Tibial nerve (tissue), 4 donors: ENCODE measurements around the gene VPS26C. TPM values are rescaled to one million over a fixed set of nuclear protein-coding genes. Genes with fewer than 3 reads are reported as not detected.
A peak's percentile ranks its signal among the peaks of the same experiment; 100 is the strongest.

Experiments used
- DNase-seq, 2 donors: peaks; one replicate each; pipeline ENCODE4 v3.0.0-alpha.2; 2019; ENCODE audit warnings: low spot score in 2 of 2
- H3K27ac ChIP-seq, 4 donors: fragments of 200-600 bp; sonication (generic) in 3 of 4; one replicate each; pipeline ENCODE4 v1.5.1; 2017 to 2019; ENCODE audit warnings: mild to moderate bottlenecking in 1 of 4
- H3K27me3 ChIP-seq, 2 donors: fragments of 200-600 bp; sonication (generic) in 1 of 2; one replicate each; pipeline versions ENCODE4 v1.5.1 to v1.6.0; 2017 to 2019
- H3K36me3 ChIP-seq, 3 donors: fragments of 200-600 bp; sonication (generic); one replicate each; pipeline ENCODE4 v1.5.1; 2018 to 2019
- H3K4me1 ChIP-seq, 4 donors: fragments of 200-600 bp; sonication (generic) in 3 of 4; one replicate each; pipeline ENCODE4 v1.5.1; 2017 to 2019
- H3K4me3 ChIP-seq, 4 donors: fragments of 200-600 bp; sonication (generic) in 3 of 4; one replicate each; pipeline ENCODE4 v1.5.1; 2017 to 2019; ENCODE audit warnings: mild to moderate bottlenecking in 1 of 4, moderate library complexity in 1 of 4
- H3K9me3 ChIP-seq, 4 donors: fragments of 200-600 bp; sonication (generic) in 3 of 4; one replicate each; pipeline ENCODE4 v1.5.1; 2017 to 2019
- CTCF ChIP-seq, 5 experiments: fragments of 200-600 bp in 3 of 5; fragments of 450-650 bp in 2 of 5; sonication (generic) in 3 of 5; IDR thresholded peaks; one replicate each; pipeline ENCODE4 v1.5.1; 2016 to 2019; ENCODE audit warnings: antibody characterized with exemption in 5 of 5, mild to moderate bottlenecking in 3 of 5, moderate library complexity in 2 of 5
- EP300 ChIP-seq, 2 donors: sonication (generic); formaldehyde crosslinking; IDR thresholded peaks; one replicate each; pipeline ENCODE4 v1.6.1; 2017; ENCODE audit warnings: antibody characterized with exemption in 2 of 2, mild to moderate bottlenecking in 1 of 2
- POLR2A ChIP-seq, 2 donors: fragments of 450-650 bp; IDR thresholded peaks; one replicate each; pipeline ENCODE4 v1.6.1; 2017; ENCODE audit warnings: antibody characterized with exemption in 2 of 2, mild to moderate bottlenecking in 2 of 2, moderate library complexity in 2 of 2
- WGBS, 2 donors: methylation state at CpG; one replicate each; pipeline ENCODE4 v1.1.5; 2018; 5-methylcytosine and 5-hydroxymethylcytosine counted together
- total RNA-seq, 4 donors: library from RNA; depleted of rRNA; stranded (reverse); fragments of >200 nt; gene quantifications; one replicate each; pipeline ENCODE4 v1.1.0, GENCODE V29; 2016

VPS26C gene
- total RNA-seq, 4 donors from 2014 or later = 34.7 to 55.8 (median 51.6) TPM

GRCh38 chr21:37270576-37271365, 3.6 kb upstream of the VPS26C start:
- 90 to 94% methylated on average over 8 of the region's 8 CpGs for WGBS, 2 donors
- no peak for DNase-seq
- Histone ChIP-seq H3K27ac (no peak overlapping the region), H3K36me3 (no peaks in the 10 kb centered on the region), H3K27me3 (no peaks in the 10 kb centered on the region), H3K4me1 (peaks cover 0 to 17% (median 11%) of the 10 kb centered on the region in 4 donors), H3K9me3 (no peaks in the 10 kb centered on the region), H3K4me3 (no peak overlapping the region)
- TF ChIP-seq CTCF (IDR thresholded peaks at IDR 0.05) = no peak
- TF ChIP-seq POLR2A (IDR thresholded peaks at IDR 0.05) = no peak
- no peak for TF ChIP-seq EP300 (IDR thresholded peaks at IDR 0.05)

- 90 to 96% methylated on average over 11 of the region's 11 CpGs for WGBS, 2 donors
- no peak overlapping the region for H3K27ac ChIP-seq
- TF ChIP-seq CTCF (IDR thresholded peaks at IDR 0.05) = no peak
- no peak for TF ChIP-seq POLR2A (IDR thresholded peaks at IDR 0.05)
- TF ChIP-seq EP300 (IDR thresholded peaks at IDR 0.05) = no peak
Measured at GRCh38 chr21:37269481-37269880, 2.3 kb upstream of the VPS26C start.

GRCh38 chr21:37268186-37268503, 1.0 kb upstream of the VPS26C start:
- WGBS, 2 donors = 1 to 2% methylated on average over 7 of the region's 7 CpGs
- Histone ChIP-seq H3K27me3 (no peaks in the 10 kb centered on the region), H3K9me3 (no peaks in the 10 kb centered on the region), H3K36me3 (no peaks in the 10 kb centered on the region), H3K4me3 (peak overlapping the region; percentile 44 to 92 (median 84)), H3K27ac (peak overlapping the region; percentile 96 to 98 (median 98)), H3K4me1 (peaks cover 0 to 32% (median 12%) of the 10 kb centered on the region in 4 donors)
- TF ChIP-seq POLR2A (IDR thresholded peaks at IDR 0.05) (no peak), EP300 (IDR thresholded peaks at IDR 0.05) (no peak), CTCF (IDR thresholded peaks at IDR 0.05) (no peak)
- DNase-seq = no peak

More at GRCh38 chr21:37269481-37269880, 2.3 kb upstream of the VPS26C start:
- H3K36me3 ChIP-seq = no peaks in the 10 kb centered on the region
- no peak overlapping the region for H3K4me3 ChIP-seq
- peaks cover 0 to 27% (median 12%) of the 10 kb centered on the region in 4 donors for H3K4me1 ChIP-seq
- no peak for DNase-seq
- no peaks in the 10 kb centered on the region for H3K9me3 ChIP-seq
- no peaks in the 10 kb centered on the region for H3K27me3 ChIP-seq

GRCh38 chr21:37266515-37267221, 466 bp downstream of the VPS26C start:
- Histone ChIP-seq H3K9me3 (no peaks in the 10 kb centered on the region), H3K4me1 (peaks cover 0 to 32% (median 12%) of the 10 kb centered on the region in 4 donors), H3K36me3 (no peaks in the 10 kb centered on the region), H3K4me3 (peak overlapping the region; percentile 80 to 92 (median 90)), H3K27me3 (no peaks in the 10 kb centered on the region), H3K27ac (peak overlapping the region; percentile 96 to 98 (median 98))
- no peak for TF ChIP-seq CTCF (IDR thresholded peaks at IDR 0.05)
- no peak for TF ChIP-seq POLR2A (IDR thresholded peaks at IDR 0.05)
- no peak for TF ChIP-seq EP300 (IDR thresholded peaks at IDR 0.05)
- no peak for DNase-seq
- 1 to 3% methylated on average over 29 to 34 of the region's 39 CpGs for WGBS, 2 donors

GRCh38 chr21:37264808-37265207, 2.3 kb downstream of the VPS26C start:
- Histone ChIP-seq H3K4me1 (peaks cover 0 to 32% (median 12%) of the 10 kb centered on the region in 4 donors), H3K9me3 (no peaks in the 10 kb centered on the region), H3K36me3 (no peaks in the 10 kb centered on the region), H3K4me3 (no peak overlapping the region), H3K27me3 (no peaks in the 10 kb centered on the region), H3K27ac (no peak overlapping the region)
- 58 to 63% methylated on average over 4 of the region's 4 CpGs for WGBS, 2 donors
- DNase-seq = no peak
- no peak for TF ChIP-seq EP300 (IDR thresholded peaks at IDR 0.05)
- no peak for TF ChIP-seq POLR2A (IDR thresholded peaks at IDR 0.05)
